GM23338 (cell line): ENCODE data around the gene ART1. TPM values are rescaled to one million over a fixed set of nuclear protein-coding genes. Genes with fewer than 3 reads are reported as not detected.

Experiments used
- ATAC-seq: fragments of 200-7000 bp; cut with Tn5 transposase; 3 replicates; pipeline ENCODE4 v1.9.1; 2020
- DNase-seq: peaks from one replicate; pipeline ENCODE4 v3.0.0-alpha.2; 2015; ENCODE audit warnings: low spot score
- H2AFZ ChIP-seq: fragments of 200-600 bp; sonication (generic); 2 replicates; pipeline ENCODE4 v1.8.0; 2016; ENCODE audit warnings: antibody characterized with exemption, mild to moderate bottlenecking, moderate library complexity
- H3F3A ChIP-seq: fragments of 200-600 bp; sonication (generic); replicated peaks from 2 replicates; pipeline ENCODE4 v1.8.0; 2017; ENCODE audit warnings: antibody characterized with exemption, mixed run types, low read depth
- H3K27ac ChIP-seq: fragments of 200-600 bp; sonication (generic); 2 replicates; pipeline ENCODE4 v1.6.1; 2016; ENCODE audit warnings: low read depth
- H3K27me3 ChIP-seq: fragments of 200-600 bp; sonication (generic); 2 replicates; pipeline ENCODE4 v1.8.0; 2016; ENCODE audit warnings: mild to moderate bottlenecking, mixed run types, moderate library complexity; ENCODE audit not compliant: insufficient read depth
- H3K36me3 ChIP-seq: fragments of 200-600 bp; sonication (generic); 2 replicates; pipeline ENCODE4 v1.8.0; 2016; ENCODE audit warnings: mild to moderate bottlenecking; ENCODE audit not compliant: insufficient read depth
- H3K4me1 ChIP-seq: fragments of 200-600 bp; sonication (generic); 2 replicates; pipeline ENCODE4 v1.8.0; 2016; ENCODE audit warnings: mild to moderate bottlenecking, moderate library complexity; ENCODE audit not compliant: insufficient read depth
- H3K4me2 ChIP-seq: fragments of 200-600 bp; sonication (generic); 2 replicates; pipeline ENCODE4 v1.7.1; 2017; ENCODE audit warnings: mixed run types
- H3K4me3 ChIP-seq: fragments of 200-600 bp; sonication (generic); 2 replicates; pipeline ENCODE4 v1.6.1; 2016; ENCODE audit warnings: mixed run types
- H3K79me2 ChIP-seq: fragments of 200-600 bp; sonication (generic); replicated peaks from 2 replicates; pipeline ENCODE4 v1.8.0; 2017; ENCODE audit warnings: mild to moderate bottlenecking; ENCODE audit not compliant: insufficient read depth
- H3K9me2 ChIP-seq: fragments of 200-600 bp; sonication (generic); 2 replicates; pipeline ENCODE4 v1.8.0; 2017; ENCODE audit not compliant: insufficient read depth
- H4K20me1 ChIP-seq: fragments of 200-600 bp; sonication (generic); replicated peaks from 2 replicates; pipeline ENCODE4 v1.8.0; 2017; ENCODE audit warnings: mild to moderate bottlenecking; ENCODE audit not compliant: insufficient read depth
- H3K27ac Mint-ChIP-seq: 2 replicates; pipeline ENCODE4 v1.8.0; 2020; ENCODE audit warnings: inconsistent platforms, mild to moderate bottlenecking, moderate library complexity, mixed read lengths
- H3K27me3 Mint-ChIP-seq: 3 replicates; pipeline ENCODE4 v1.8.0; 2022; ENCODE audit warnings: low read depth, mild to moderate bottlenecking, moderate library complexity, mixed read lengths, inconsistent platforms; ENCODE audit not compliant: insufficient read depth, poor library complexity
- H3K36me3 Mint-ChIP-seq: 3 replicates; pipeline ENCODE4 v1.8.0; 2021; ENCODE audit warnings: low read depth, mild to moderate bottlenecking, inconsistent platforms, moderate library complexity, mixed read lengths
- H3K4me1 Mint-ChIP-seq: 3 replicates; pipeline ENCODE4 v1.8.0; 2020; ENCODE audit warnings: mild to moderate bottlenecking, inconsistent platforms, mixed read lengths
- H3K4me3 Mint-ChIP-seq: 3 replicates; pipeline ENCODE4 v1.8.0; 2021; ENCODE audit warnings: moderate library complexity, mild to moderate bottlenecking, inconsistent platforms, mixed read lengths
- H3K9me3 Mint-ChIP-seq: 3 replicates; pipeline ENCODE4 v1.8.0; 2020; ENCODE audit warnings: moderate library complexity, mild to moderate bottlenecking, inconsistent platforms, mixed read lengths
- CREB1 ChIP-seq: fragments of 250-450 bp; sonication (Bioruptor Pico); IDR thresholded peaks from 2 replicates; pipeline ENCODE4 v1.5.0; 2020; ENCODE audit warnings: low read depth, mild to moderate bottlenecking, moderate library complexity
- CTCF ChIP-seq, 2 experiments: fragments of 200-600 bp in 1 of 2; sonication (generic) in 1 of 2; conservative IDR thresholded peaks; 2 replicates each; pipeline versions ENCODE4 v1.5.1 to v1.6.1; 2016 to 2017; ENCODE audit warnings: antibody characterized with exemption in 2 of 2, low read depth in 2 of 2, mild to moderate bottlenecking in 2 of 2, moderate library complexity in 1 of 2
- ETS1 ChIP-seq: IDR thresholded peaks from 2 replicates; pipeline ENCODE4 v1.6.1; 2016; ENCODE audit warnings: antibody characterized with exemption
- EZH2 ChIP-seq: fragments of 200-600 bp; sonication (generic); IDR thresholded peaks from one replicate; pipeline ENCODE4 v1.8.0; 2017; ENCODE audit warnings: antibody characterized with exemption, mild to moderate bottlenecking, low read depth; ENCODE audit not compliant: unreplicated experiment
- JUNB ChIP-seq: IDR thresholded peaks from one replicate; pipeline ENCODE4 v1.6.1; 2016; ENCODE audit warnings: antibody characterized with exemption; ENCODE audit not compliant: unreplicated experiment
- NANOG ChIP-seq: IDR thresholded peaks from 2 replicates; pipeline ENCODE4 v1.6.1; 2016; ENCODE audit warnings: antibody characterized with exemption, borderline replicate concordance
- STAT1 ChIP-seq: IDR thresholded peaks from one replicate; pipeline ENCODE4 v1.6.1; 2016; ENCODE audit warnings: antibody characterized with exemption; ENCODE audit not compliant: unreplicated experiment
- ZNF331 ChIP-seq: fragments of 250-450 bp; sonication (Bioruptor Pico); IDR thresholded peaks from 2 replicates; pipeline ENCODE4 v1.5.0; 2020; ENCODE audit warnings: low read depth, mild to moderate bottlenecking, moderate library complexity
- polyA plus RNA-seq: library from polyadenylated mRNA; unstranded; fragments of >200 nt; fragmentation: Nextera tagmentation; extraction: Ambion mirVana; gene quantifications from 2 replicates; pipeline ENCODE4 v1.2.1, GENCODE V29; 2016
- total RNA-seq: library from RNA; depleted of rRNA; stranded (reverse); fragments of >200 nt; shearing (Covaris generic); gene quantifications from 2 replicates; pipeline ENCODE4 v1.2.3, GENCODE V29; 2014

ART1 gene
- total and polyA plus RNA-seq, 2 experiments from 2014 or later, result not detected

- Mint-ChIP-seq H3K36me3 (no peaks in the 10 kb centered on the region; the same call in 2 of the 3 replicates), H3K9me3 (no peaks in the 10 kb centered on the region), H3K27me3 (peaks cover 5% of the 10 kb centered on the region), H3K4me1 (no peaks in the 10 kb centered on the region), H3K4me3 (no peak overlapping the region), H3K27ac (no peak overlapping the region)
- Histone ChIP-seq H3K4me1 (no peaks in the 10 kb centered on the region), H3K4me2 (no peak overlapping the region), H2AFZ (no peak overlapping the region), H3K9me2 (no peaks in the 10 kb centered on the region), H4K20me1 (no peaks in the 10 kb centered on the region), H3F3A (no peaks in the 10 kb centered on the region), H3K4me3 (no peak overlapping the region), H3K36me3 (no peaks in the 10 kb centered on the region), H3K27ac (no peak overlapping the region), H3K27me3 (no peaks in the 10 kb centered on the region), H3K79me2 (no peaks in the 10 kb centered on the region)
- DNase-seq (no peak), ATAC-seq (no peak)
- TF ChIP-seq CTCF (conservative IDR thresholded peaks at IDR 0.05; ENCODE audit: low read depth in 2 of 2), result no peak
- no peak for TF ChIP-seq CREB1 (CRISPR knock-in tag)
- TF ChIP-seq NANOG, result no peak
- no peak for TF ChIP-seq ETS1
- TF ChIP-seq STAT1, result no peak
- no peak for TF ChIP-seq JUNB
These were observed 17.6 kb upstream of the ART1 start for GRCh38 chr11:3627291-3627690.

GRCh38 chr11:3631331-3631730 lies 13.6 kb upstream of the ART1 start:
- H3K4me1 Mint-ChIP-seq, result no peaks in the 10 kb centered on the region
- Histone ChIP-seq H3K4me3 (no peak overlapping the region), H3K27ac (no peak overlapping the region), H3F3A (no peaks in the 10 kb centered on the region), H3K4me1 (no peaks in the 10 kb centered on the region), H4K20me1 (no peaks in the 10 kb centered on the region), H3K27me3 (no peaks in the 10 kb centered on the region), H3K9me2 (no peaks in the 10 kb centered on the region), H3K4me2 (no peak overlapping the region), H3K79me2 (no peaks in the 10 kb centered on the region), H2AFZ (no peak overlapping the region), H3K36me3 (no peaks in the 10 kb centered on the region)
- peaks cover 9% of the 10 kb centered on the region for H3K27me3 Mint-ChIP-seq
- TF ChIP-seq EZH2 (no peak), NANOG (no peak), ZNF331 (no peak)
- H3K4me3 Mint-ChIP-seq, result no peak overlapping the region
- ATAC-seq, result no peak
- DNase-seq, result no peak
- H3K27ac Mint-ChIP-seq, result no peak overlapping the region
- no peaks in the 10 kb centered on the region; the same call in 2 of the 3 replicates for H3K36me3 Mint-ChIP-seq
- no peaks in the 10 kb centered on the region; the same call in 2 of the 3 replicates for H3K9me3 Mint-ChIP-seq
